AG10803 (cell line): Measurements from ENCODE around the gene SNX25.

ENCODE experiments used
- DNase-seq: peaks from one replicate; pipeline ENCODE4 v3.0.0; 2010; ENCODE audit warnings: low read depth
- H3K4me3 ChIP-seq: 2 replicates; pipeline ENCODE4 v1.5.1; 2011; ENCODE audit warnings: mild to moderate bottlenecking, low read length, control low read depth
- CTCF ChIP-seq: conservative IDR thresholded peaks from 2 replicates; pipeline ENCODE4 v1.5.1; 2011; ENCODE audit warnings: mild to moderate bottlenecking, low read length, control low read depth, inconsistent platforms

Gene SNX25

DNA sequence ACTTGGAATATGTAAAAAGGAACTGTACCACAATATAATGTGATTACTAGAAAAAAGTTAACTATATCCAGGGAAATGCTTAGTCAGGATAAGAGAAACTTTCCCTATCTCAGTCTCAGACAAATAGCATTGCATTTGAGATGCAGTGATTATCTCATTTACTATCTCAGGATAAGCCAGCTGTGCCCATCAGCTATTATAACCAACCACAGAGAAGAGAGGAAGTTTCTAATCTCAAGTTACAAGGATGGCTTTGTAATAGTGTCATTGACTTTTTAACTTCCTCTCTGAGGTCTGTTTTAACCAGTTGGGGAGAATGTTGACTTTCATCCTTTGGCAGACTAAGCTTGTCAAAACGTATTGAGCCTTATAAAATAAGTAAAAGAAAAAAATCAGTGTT, 56.5 kb downstream of the SNX25 start:
- H3K4me3 ChIP-seq: no peak overlapping the region
- peak; percentile 32 for DNase-seq
- no peak for TF ChIP-seq CTCF

GRCh38 chr4:185269286-185269685, 59.9 kb downstream of the SNX25 start:
- H3K4me3 ChIP-seq: no peak overlapping the region
- DNase-seq: no peak
- no peak for TF ChIP-seq CTCF

- DNase-seq: no peak
- no peak overlapping the region for H3K4me3 ChIP-seq
- TF ChIP-seq CTCF: no peak
Measured at GRCh38 chr4:185270037-185270436, 60.6 kb downstream of the SNX25 start.

DNA sequence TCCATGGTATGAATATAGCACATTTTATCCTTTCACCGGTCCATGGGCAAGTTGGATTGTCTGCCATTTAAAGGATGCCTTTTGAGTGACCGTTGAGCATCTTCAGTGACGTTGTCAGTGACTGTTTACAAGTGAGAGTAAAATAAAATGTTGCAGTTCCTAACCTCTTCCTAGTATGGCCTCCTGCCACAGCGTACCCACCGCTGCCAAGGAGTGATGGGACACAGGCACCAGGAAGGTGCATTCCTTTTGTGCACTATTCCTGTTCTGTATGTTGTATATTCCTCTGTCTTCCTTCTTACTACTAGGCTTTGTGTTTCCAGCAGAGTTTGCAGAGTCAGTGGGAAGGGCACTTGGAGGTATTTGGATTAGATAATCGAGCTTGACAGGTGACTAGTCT, 61.5 kb downstream of the SNX25 start:
- H3K4me3 ChIP-seq: no peak overlapping the region
- no peak for TF ChIP-seq CTCF
- no peak for DNase-seq

DNA sequence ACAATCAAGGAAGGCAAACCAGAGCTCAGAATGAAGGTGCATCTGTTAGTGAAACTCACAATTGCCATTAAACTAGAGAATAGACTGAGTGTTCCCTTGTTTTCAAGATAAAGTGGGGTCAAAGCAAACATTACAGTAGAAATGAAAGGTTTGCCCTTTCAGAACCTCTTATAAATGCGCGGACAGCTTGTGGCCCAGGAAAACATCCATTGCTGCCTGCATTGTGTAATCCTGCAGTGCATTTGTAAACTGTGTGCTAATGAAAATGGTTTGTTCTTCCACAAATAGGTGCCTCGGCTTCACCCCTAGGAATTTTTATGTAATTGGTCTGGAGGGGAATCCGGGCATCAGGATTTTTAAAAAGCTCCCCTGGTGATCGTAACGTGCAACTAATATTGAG, 62.8 kb downstream of the SNX25 start:
- TF ChIP-seq CTCF: no peak
- no peak for DNase-seq
- H3K4me3 ChIP-seq: no peak overlapping the region

DNA sequence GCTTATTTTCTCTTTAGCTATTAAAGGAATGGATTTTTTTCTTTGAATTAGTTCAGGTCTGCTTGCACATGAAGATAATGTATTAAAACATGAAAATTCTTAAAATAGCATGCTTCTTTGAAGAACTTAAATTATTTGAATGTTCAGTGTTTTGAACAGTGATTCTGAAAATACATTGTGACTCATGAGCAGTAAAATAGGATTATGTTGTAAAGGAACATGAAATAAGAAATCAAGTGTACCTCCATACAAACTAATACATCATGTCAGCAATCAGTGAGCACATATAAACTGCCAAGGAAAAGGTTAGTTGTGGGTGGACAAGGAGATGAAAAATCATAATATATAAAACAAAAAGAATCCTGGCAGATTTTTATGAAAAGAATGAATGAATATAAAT, 66.1 kb downstream of the SNX25 start:
- no peak for TF ChIP-seq CTCF
- DNase-seq: peak; percentile 6

GRCh38 chr4:185276036-185276435, 66.6 kb downstream of the SNX25 start:
- DNase-seq: peak; percentile 42
- H3K4me3 ChIP-seq: no peak overlapping the region
- no peak for TF ChIP-seq CTCF

More for the DNA sequence above, 66.1 kb downstream of the SNX25 start:
- H3K4me3 ChIP-seq: no peak overlapping the region
